ENCODE results near the gene ALLC. TPM values are rescaled to one million over a fixed set of nuclear protein-coding genes. Genes with fewer than 3 reads are reported as not detected.

ALLC gene
- total and polyA plus RNA-seq, 2 experiments from 2014 or later = not detected

- WGBS (ENCODE audit: low lambda C conversion rate, missing lambda C conversion rate) = 91% methylated on average over 23 of the region's 23 CpGs
- no peaks in the 10 kb centered on the region for H3K27me3 ChIP-seq
- no peak for DNase-seq (ENCODE audit: low spot score)
- TF ChIP-seq EZH2phosphoT487 (IDR thresholded peaks at IDR 0.05; ENCODE audit: low read depth, severe bottlenecking, unreplicated experiment) = no peak
- no peak for TF ChIP-seq CTCF (IDR thresholded peaks at IDR 0.05; ENCODE audit: poor library complexity)
- TF ChIP-seq EZH2 (IDR thresholded peaks at IDR 0.05; ENCODE audit: borderline replicate concordance) = no peak
- no peaks in the 10 kb centered on the region for H3K9me2 ChIP-seq (replicated peaks; ENCODE audit: insufficient read depth)
- H3K4me2 ChIP-seq = no peak overlapping the region
- no peaks in the 10 kb centered on the region for H4K20me1 ChIP-seq (ENCODE audit: insufficient read depth, poor library complexity, severe bottlenecking)
- H3K36me3 ChIP-seq (replicated peaks; ENCODE audit: insufficient read depth, low read depth) = no peaks in the 10 kb centered on the region
- H3K4me3 ChIP-seq = no peak overlapping the region
- H3K9me3 ChIP-seq (ENCODE audit: low read depth) = no peaks in the 10 kb centered on the region
- no peaks in the 10 kb centered on the region for H3K79me2 ChIP-seq
- H3K27ac ChIP-seq = no peak overlapping the region
- no peak overlapping the region for H2AFZ ChIP-seq
- no peaks in the 10 kb centered on the region for H3K4me1 ChIP-seq (ENCODE audit: insufficient read depth)
Measured at GRCh38 chr2:3679616-3680393, 21.8 kb downstream of the ALLC start.

- no peaks in the 10 kb centered on the region for H3K9me3 ChIP-seq (ENCODE audit: low read depth)
- no peak for TF ChIP-seq CTCF (IDR thresholded peaks at IDR 0.05; ENCODE audit: poor library complexity)
- TF ChIP-seq EZH2 (IDR thresholded peaks at IDR 0.05; ENCODE audit: borderline replicate concordance) = no peak
- TF ChIP-seq EZH2phosphoT487 (IDR thresholded peaks at IDR 0.05; ENCODE audit: low read depth, severe bottlenecking, unreplicated experiment) = no peak
- H2AFZ ChIP-seq = no peak overlapping the region
- no peaks in the 10 kb centered on the region for H4K20me1 ChIP-seq (ENCODE audit: insufficient read depth, poor library complexity, severe bottlenecking)
- WGBS (ENCODE audit: low lambda C conversion rate, missing lambda C conversion rate) = 95% methylated on average over 18 of the region's 18 CpGs
- H3K4me1 ChIP-seq (ENCODE audit: insufficient read depth) = no peaks in the 10 kb centered on the region
- H3K9me2 ChIP-seq (replicated peaks; ENCODE audit: insufficient read depth) = no peaks in the 10 kb centered on the region
- no peak overlapping the region for H3K4me3 ChIP-seq
- no peak overlapping the region for H3K4me2 ChIP-seq
- no peak overlapping the region for H3K27ac ChIP-seq
- no peak for DNase-seq (ENCODE audit: low spot score)
- H3K27me3 ChIP-seq = no peaks in the 10 kb centered on the region
- H3K79me2 ChIP-seq = no peaks in the 10 kb centered on the region
- no peaks in the 10 kb centered on the region for H3K36me3 ChIP-seq (replicated peaks; ENCODE audit: insufficient read depth, low read depth)
Measured at GRCh38 chr2:3680548-3681345, 22.7 kb downstream of the ALLC start.

GRCh38 chr2:3681625-3682024, 23.6 kb downstream of the ALLC start:
- Histone ChIP-seq H3K4me3 (no peak overlapping the region), H2AFZ (no peak overlapping the region), H3K27me3 (no peaks in the 10 kb centered on the region), H3K9me3 (ENCODE audit: low read depth) (no peaks in the 10 kb centered on the region), H4K20me1 (ENCODE audit: insufficient read depth, poor library complexity, severe bottlenecking) (no peaks in the 10 kb centered on the region), H3K9me2 (replicated peaks; ENCODE audit: insufficient read depth) (no peaks in the 10 kb centered on the region), H3K36me3 (replicated peaks; ENCODE audit: insufficient read depth, low read depth) (no peaks in the 10 kb centered on the region), H3K27ac (no peak overlapping the region), H3K4me1 (ENCODE audit: insufficient read depth) (no peaks in the 10 kb centered on the region), H3K79me2 (no peaks in the 10 kb centered on the region), H3K4me2 (no peak overlapping the region)
- 90% methylated on average over 5 of the region's 5 CpGs for WGBS (ENCODE audit: low lambda C conversion rate, missing lambda C conversion rate)
- TF ChIP-seq EZH2 (IDR thresholded peaks at IDR 0.05; ENCODE audit: borderline replicate concordance) = no peak
- no peak for TF ChIP-seq EZH2phosphoT487 (IDR thresholded peaks at IDR 0.05; ENCODE audit: low read depth, severe bottlenecking, unreplicated experiment)
- TF ChIP-seq CTCF (IDR thresholded peaks at IDR 0.05; ENCODE audit: poor library complexity) = no peak
- DNase-seq (ENCODE audit: low spot score) = no peak

All from hepatocyte (in vitro differentiated cells).